GM19372 (cell line): ENCODE measurements around the gene NPFFR1.
"Not testable (repeated sequence)": the region's sequence is repeated elsewhere in the genome, so short reads cannot be mapped to it uniquely, and the experiment has no call there.

ENCODE experiments used
- ATAC-seq: cut with Tn5 transposase; IDR thresholded peaks from one replicate; pipeline ENCODE4 v1.9.1; 2021; ENCODE audit warnings: mild to moderate bottlenecking, low read depth, moderate library complexity; ENCODE audit not compliant: unreplicated experiment

NPFFR1 gene

DNA sequence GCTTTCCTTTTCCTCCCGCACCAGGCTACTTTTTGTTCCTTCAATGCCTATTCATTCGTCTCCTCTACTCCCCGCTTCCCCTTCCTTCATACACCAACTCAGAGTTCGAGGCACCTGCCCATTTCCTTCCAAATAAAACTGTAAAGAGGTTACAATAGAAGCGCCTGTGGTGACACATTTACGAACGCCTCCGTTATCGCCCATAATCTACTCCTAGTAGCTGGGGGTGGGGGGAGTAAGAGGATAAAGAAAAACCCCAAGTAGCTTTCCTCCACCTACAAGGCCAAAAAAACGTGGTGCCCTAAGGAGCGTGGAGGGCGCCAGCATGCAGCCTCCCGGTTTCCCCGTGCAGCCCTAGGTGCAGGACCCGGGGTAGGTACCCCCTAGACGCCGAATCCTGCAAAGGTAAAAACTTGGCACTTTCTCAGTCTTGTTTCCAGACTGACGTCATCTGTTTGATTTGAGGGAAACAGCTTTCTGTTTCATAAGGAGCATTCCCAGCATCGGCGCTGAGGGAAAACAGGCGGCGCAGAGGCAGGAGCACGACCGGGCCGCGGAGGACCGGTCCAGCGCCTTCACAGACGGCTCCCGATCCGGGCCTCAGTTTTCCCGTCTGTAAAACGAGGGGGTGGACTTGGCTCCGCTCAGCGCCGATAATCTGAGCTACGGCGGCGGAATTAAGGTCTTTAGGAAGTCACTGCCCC, 51.5 kb downstream of the NPFFR1 start:
- no peak for ATAC-seq

- ATAC-seq = no peak
Observed at GRCh38 chr10:70228491-70228890, 55.3 kb downstream of the NPFFR1 start.

- ATAC-seq = no peak
Observed at GRCh38 chr10:70227548-70228320, 56.1 kb downstream of the NPFFR1 start.

DNA sequence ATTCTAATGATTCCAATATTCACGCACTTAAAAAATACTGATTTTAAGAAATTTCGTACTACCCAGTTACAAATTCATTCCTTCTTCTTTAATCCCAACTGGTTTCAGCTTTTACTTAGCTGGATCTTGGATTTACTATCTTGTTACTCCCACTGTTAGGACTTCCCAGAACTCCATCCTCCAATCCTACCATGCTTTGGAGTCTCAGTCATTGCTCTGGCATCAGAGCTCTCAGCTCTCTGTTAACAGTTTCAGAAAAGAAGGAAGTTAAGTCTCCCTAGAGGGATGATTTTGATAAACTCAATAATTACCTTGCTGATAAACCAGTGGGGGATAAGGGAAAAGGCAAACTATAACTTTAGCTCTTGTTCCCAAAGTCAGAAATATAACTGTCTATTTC, 60.1 kb downstream of the NPFFR1 start:
- ATAC-seq = no peak

GRCh38 chr10:70222811-70223447, 60.9 kb downstream of the NPFFR1 start:
- not testable (repeated sequence) for ATAC-seq

GRCh38 chr10:70222340-70222794, 61.4 kb downstream of the NPFFR1 start:
- no peak for ATAC-seq

DNA sequence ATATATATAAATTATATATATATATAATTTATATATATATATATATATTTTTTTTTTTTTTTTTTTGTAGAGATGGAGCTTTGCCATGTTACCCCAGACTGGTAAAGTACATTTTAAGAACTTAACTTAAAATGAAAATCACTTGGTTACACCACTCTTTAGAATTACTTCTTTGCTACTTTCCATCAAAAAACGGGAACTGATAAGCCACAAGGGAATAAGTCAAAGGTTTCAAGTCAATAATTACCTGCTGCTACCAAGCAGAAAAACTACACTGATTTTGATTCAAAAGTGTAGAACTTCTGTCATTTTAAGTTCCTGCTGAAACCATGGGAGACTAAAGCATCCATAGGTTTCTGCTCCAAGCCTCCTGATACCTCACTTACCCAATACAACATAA, 62.8 kb downstream of the NPFFR1 start:
- ATAC-seq = peak; percentile 15

GRCh38 chr10:70212879-70213278, 70.9 kb downstream of the NPFFR1 start:
- no peak for ATAC-seq

DNA sequence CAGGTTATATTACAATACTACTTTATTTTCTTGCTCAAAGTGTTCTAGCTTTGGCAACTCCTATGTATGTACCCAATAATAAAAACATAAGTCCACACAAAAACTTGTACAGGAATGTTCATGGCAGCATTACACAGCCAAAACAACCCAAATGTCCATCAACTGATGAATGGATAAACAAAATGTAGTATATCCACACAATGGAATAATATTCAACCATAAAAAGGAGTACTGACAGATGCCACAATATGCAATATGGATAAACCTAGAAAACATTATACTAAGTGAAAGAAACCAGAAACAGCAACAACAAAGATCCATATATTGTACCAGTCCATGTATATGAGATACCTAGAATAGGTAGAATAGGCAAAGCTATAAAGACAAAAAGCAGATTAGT, 71.5 kb downstream of the NPFFR1 start:
- ATAC-seq = no peak

- no peak for ATAC-seq
Observed at GRCh38 chr10:70206762-70207161, 77.0 kb downstream of the NPFFR1 start.

DNA sequence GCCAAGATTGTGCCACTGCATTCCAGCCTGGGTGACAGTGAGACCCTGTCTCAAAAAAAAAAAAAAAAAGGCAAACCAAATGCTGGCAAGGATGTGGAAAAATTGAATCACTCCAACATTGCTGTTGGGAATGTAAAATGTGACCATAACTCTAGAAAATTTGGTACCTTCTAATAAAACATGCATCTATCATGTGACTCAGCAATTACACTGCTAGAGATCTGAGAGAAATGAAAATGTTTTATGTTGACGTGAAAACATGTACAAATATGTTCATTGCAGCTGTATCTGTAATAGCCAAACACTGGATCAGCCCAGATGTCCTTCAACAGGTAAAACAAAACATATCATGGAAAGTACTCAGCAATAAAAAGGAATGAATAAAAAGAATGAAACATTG, 82.7 kb downstream of the NPFFR1 start:
- ATAC-seq = no peak

- ATAC-seq = no peak
Observed at GRCh38 chr10:70198696-70199466, 84.9 kb downstream of the NPFFR1 start.
